ENCODE data around the gene RNF224.

The RNF224 gene

GRCh38 chr9:137215196-137215986 lies 11.9 kb upstream of the RNF224 start:
- H3K4me3 ChIP-seq (ENCODE audit: extremely low read depth, insufficient read depth, low read length, poor library complexity, severe bottlenecking), result no peak overlapping the region
- 93 to 97% methylated on average over 13 to 21 of the region's 22 CpGs for WGBS, 2 experiments (ENCODE audit: insufficient coverage in 2 of 2)
- peaks cover 18% of the 10 kb centered on the region for H3K4me1 ChIP-seq (ENCODE audit: control insufficient read depth, insufficient read depth, low read length, poor library complexity, severe bottlenecking)
- H3K27ac ChIP-seq (ENCODE audit: low read depth, low read length, severe bottlenecking), result no peak overlapping the region
- peaks cover 36% of the 10 kb centered on the region for H3K36me3 ChIP-seq (ENCODE audit: control insufficient read depth, insufficient read depth, low read length)
- H3K9me3 ChIP-seq (ENCODE audit: control insufficient read depth, low read length), result no peaks in the 10 kb centered on the region

- peaks cover 18% of the 10 kb centered on the region for H3K4me1 ChIP-seq (ENCODE audit: control insufficient read depth, insufficient read depth, low read length, poor library complexity, severe bottlenecking)
- 96 to 98% methylated on average over 27 to 28 of the region's 30 CpGs for WGBS, 2 experiments (ENCODE audit: insufficient coverage in 2 of 2)
- H3K9me3 ChIP-seq (ENCODE audit: control insufficient read depth, low read length), result no peaks in the 10 kb centered on the region
- no peak overlapping the region for H3K4me3 ChIP-seq (ENCODE audit: extremely low read depth, insufficient read depth, low read length, poor library complexity, severe bottlenecking)
- no peak overlapping the region for H3K27ac ChIP-seq (ENCODE audit: low read depth, low read length, severe bottlenecking)
- peaks cover 33% of the 10 kb centered on the region for H3K36me3 ChIP-seq (ENCODE audit: control insufficient read depth, insufficient read depth, low read length)
These were observed 10.9 kb upstream of the RNF224 start for GRCh38 chr9:137216188-137216965.

GRCh38 chr9:137217276-137218211 lies 9.8 kb upstream of the RNF224 start:
- Histone ChIP-seq H3K9me3 (ENCODE audit: control insufficient read depth, low read length) (no peaks in the 10 kb centered on the region), H3K4me3 (ENCODE audit: extremely low read depth, insufficient read depth, low read length, poor library complexity, severe bottlenecking) (no peak overlapping the region), H3K27ac (ENCODE audit: low read depth, low read length, severe bottlenecking) (peak overlapping the region; percentile 16), H3K36me3 (ENCODE audit: control insufficient read depth, insufficient read depth, low read length) (peaks cover 33% of the 10 kb centered on the region), H3K4me1 (ENCODE audit: control insufficient read depth, insufficient read depth, low read length, poor library complexity, severe bottlenecking) (peaks cover 18% of the 10 kb centered on the region)
- WGBS, 2 experiments (ENCODE audit: insufficient coverage in 2 of 2), result 60 to 62% methylated on average over 32 to 35 of the region's 36 CpGs

GRCh38 chr9:137218212-137218753 lies 9.0 kb upstream of the RNF224 start:
- Histone ChIP-seq H3K27ac (ENCODE audit: low read depth, low read length, severe bottlenecking) (peak overlapping the region; percentile 66), H3K4me1 (ENCODE audit: control insufficient read depth, insufficient read depth, low read length, poor library complexity, severe bottlenecking) (peaks cover 18% of the 10 kb centered on the region), H3K36me3 (ENCODE audit: control insufficient read depth, insufficient read depth, low read length) (peaks cover 29% of the 10 kb centered on the region), H3K9me3 (ENCODE audit: control insufficient read depth, low read length) (no peaks in the 10 kb centered on the region), H3K4me3 (ENCODE audit: extremely low read depth, insufficient read depth, low read length, poor library complexity, severe bottlenecking) (no peak overlapping the region)
- 95 to 96% methylated on average over 27 to 30 of the region's 30 CpGs for WGBS, 2 experiments (ENCODE audit: insufficient coverage in 2 of 2)

- Histone ChIP-seq H3K4me1 (ENCODE audit: control insufficient read depth, insufficient read depth, low read length, poor library complexity, severe bottlenecking) (peaks cover 18% of the 10 kb centered on the region), H3K9me3 (ENCODE audit: control insufficient read depth, low read length) (no peaks in the 10 kb centered on the region), H3K27ac (ENCODE audit: low read depth, low read length, severe bottlenecking) (peak overlapping the region; percentile 66), H3K36me3 (ENCODE audit: control insufficient read depth, insufficient read depth, low read length) (peaks cover 24% of the 10 kb centered on the region), H3K4me3 (ENCODE audit: extremely low read depth, insufficient read depth, low read length, poor library complexity, severe bottlenecking) (no peak overlapping the region)
- WGBS, 2 experiments (ENCODE audit: insufficient coverage in 2 of 2), result 42 to 56% methylated on average over 10 to 12 of the region's 12 CpGs
These were observed 8.5 kb upstream of the RNF224 start for GRCh38 chr9:137218754-137219271.

GRCh38 chr9:137219757-137220316 lies 7.5 kb upstream of the RNF224 start:
- 96 to 98% methylated on average over 8 to 10 of the region's 10 CpGs for WGBS, 2 experiments (ENCODE audit: insufficient coverage in 2 of 2)
- H3K36me3 ChIP-seq (ENCODE audit: control insufficient read depth, insufficient read depth, low read length), result peaks cover 17% of the 10 kb centered on the region
- H3K27ac ChIP-seq (ENCODE audit: low read depth, low read length, severe bottlenecking), result no peak overlapping the region
- no peak overlapping the region for H3K4me3 ChIP-seq (ENCODE audit: extremely low read depth, insufficient read depth, low read length, poor library complexity, severe bottlenecking)
- H3K9me3 ChIP-seq (ENCODE audit: control insufficient read depth, low read length), result no peaks in the 10 kb centered on the region
- peaks cover 21% of the 10 kb centered on the region for H3K4me1 ChIP-seq (ENCODE audit: control insufficient read depth, insufficient read depth, low read length, poor library complexity, severe bottlenecking)

GRCh38 chr9:137220317-137221094 lies 6.8 kb upstream of the RNF224 start:
- H3K27ac ChIP-seq (ENCODE audit: low read depth, low read length, severe bottlenecking), result no peak overlapping the region
- H3K36me3 ChIP-seq (ENCODE audit: control insufficient read depth, insufficient read depth, low read length), result peaks cover 11% of the 10 kb centered on the region
- H3K4me3 ChIP-seq (ENCODE audit: extremely low read depth, insufficient read depth, low read length, poor library complexity, severe bottlenecking), result no peak overlapping the region
- H3K4me1 ChIP-seq (ENCODE audit: control insufficient read depth, insufficient read depth, low read length, poor library complexity, severe bottlenecking), result peaks cover 21% of the 10 kb centered on the region
- H3K9me3 ChIP-seq (ENCODE audit: control insufficient read depth, low read length), result no peaks in the 10 kb centered on the region
- WGBS, 2 experiments (ENCODE audit: insufficient coverage in 2 of 2), result 96% methylated on average over 48 to 50 of the region's 52 CpGs

GRCh38 chr9:137221095-137221505 lies 6.2 kb upstream of the RNF224 start:
- no peak overlapping the region for H3K27ac ChIP-seq (ENCODE audit: low read depth, low read length, severe bottlenecking)
- H3K9me3 ChIP-seq (ENCODE audit: control insufficient read depth, low read length), result no peaks in the 10 kb centered on the region
- no peak overlapping the region for H3K4me3 ChIP-seq (ENCODE audit: extremely low read depth, insufficient read depth, low read length, poor library complexity, severe bottlenecking)
- WGBS, 2 experiments (ENCODE audit: insufficient coverage in 2 of 2), result 95% methylated on average over 4 of the region's 14 CpGs; no CpG with 5 or more reads in 1 of the 2 experiments
- H3K4me1 ChIP-seq (ENCODE audit: control insufficient read depth, insufficient read depth, low read length, poor library complexity, severe bottlenecking), result peaks cover 21% of the 10 kb centered on the region
- peaks cover 7% of the 10 kb centered on the region for H3K36me3 ChIP-seq (ENCODE audit: control insufficient read depth, insufficient read depth, low read length)

- Histone ChIP-seq H3K4me3 (ENCODE audit: extremely low read depth, insufficient read depth, low read length, poor library complexity, severe bottlenecking) (peak overlapping the region; percentile 36), H3K4me1 (ENCODE audit: control insufficient read depth, insufficient read depth, low read length, poor library complexity, severe bottlenecking) (peaks cover 21% of the 10 kb centered on the region), H3K27ac (ENCODE audit: low read depth, low read length, severe bottlenecking) (no peak overlapping the region), H3K36me3 (ENCODE audit: control insufficient read depth, insufficient read depth, low read length) (peaks cover 2% of the 10 kb centered on the region), H3K9me3 (ENCODE audit: control insufficient read depth, low read length) (no peaks in the 10 kb centered on the region)
- 8 to 20% methylated on average over 20 to 54 of the region's 61 CpGs for WGBS, 2 experiments (ENCODE audit: insufficient coverage in 2 of 2)
These were observed 5.7 kb upstream of the RNF224 start for GRCh38 chr9:137221506-137222111.
